Stimulated activated naive CD4-positive, alpha-beta T cell treated with Interleukin-2 at 50 U/mL for 16 hours (primary cell): Measurements from ENCODE around the gene ACACB.
A peak's percentile ranks its signal among the peaks of the same experiment; 100 is the strongest.
"Not testable (repeated sequence)": the region's sequence is repeated elsewhere in the genome, so short reads cannot be mapped to it uniquely, and the experiment has no call there.

ENCODE experiments used
- DNase-seq: peaks from one replicate; lab custom pipeline; 2025; lab: John Stamatoyannopoulos, UW

Gene ACACB

GRCh38 chr12:109144224-109144623 is 27.8 kb downstream of the ACACB start:
- DNase-seq, result no peak

GRCh38 chr12:109147126-109147525 is 30.7 kb downstream of the ACACB start:
- DNase-seq, result not testable (repeated sequence)

GRCh38 chr12:109147954-109148353 is 31.6 kb downstream of the ACACB start:
- no peak for DNase-seq

DNA sequence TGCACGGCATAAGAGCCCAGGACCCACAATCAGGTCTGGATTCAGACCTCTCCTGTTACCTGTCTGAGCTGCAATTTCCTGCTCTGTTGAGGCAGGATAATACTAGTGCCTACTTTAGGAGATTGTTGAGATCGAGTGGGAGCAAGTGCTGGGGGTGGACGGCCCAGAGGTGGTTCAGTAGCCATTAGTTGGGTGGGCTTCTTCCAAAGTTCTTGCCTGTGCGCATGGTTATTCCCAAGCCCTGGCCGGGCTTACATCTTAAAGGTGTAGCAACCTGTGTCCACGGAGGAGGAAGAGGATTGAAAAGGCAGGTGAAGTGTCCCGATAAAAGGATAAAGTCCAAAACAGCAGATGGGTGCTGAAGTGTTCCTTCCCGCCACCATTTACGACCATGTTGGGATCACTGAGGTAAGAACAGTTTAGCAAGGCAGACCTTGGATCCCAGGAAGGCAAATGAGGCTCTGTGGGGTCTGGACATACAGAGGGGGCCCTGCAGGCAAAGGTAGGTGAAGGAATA is 33.8 kb downstream of the ACACB start:
- no peak for DNase-seq

GRCh38 chr12:109151457-109151856 is 35.1 kb downstream of the ACACB start:
- no peak for DNase-seq

DNA sequence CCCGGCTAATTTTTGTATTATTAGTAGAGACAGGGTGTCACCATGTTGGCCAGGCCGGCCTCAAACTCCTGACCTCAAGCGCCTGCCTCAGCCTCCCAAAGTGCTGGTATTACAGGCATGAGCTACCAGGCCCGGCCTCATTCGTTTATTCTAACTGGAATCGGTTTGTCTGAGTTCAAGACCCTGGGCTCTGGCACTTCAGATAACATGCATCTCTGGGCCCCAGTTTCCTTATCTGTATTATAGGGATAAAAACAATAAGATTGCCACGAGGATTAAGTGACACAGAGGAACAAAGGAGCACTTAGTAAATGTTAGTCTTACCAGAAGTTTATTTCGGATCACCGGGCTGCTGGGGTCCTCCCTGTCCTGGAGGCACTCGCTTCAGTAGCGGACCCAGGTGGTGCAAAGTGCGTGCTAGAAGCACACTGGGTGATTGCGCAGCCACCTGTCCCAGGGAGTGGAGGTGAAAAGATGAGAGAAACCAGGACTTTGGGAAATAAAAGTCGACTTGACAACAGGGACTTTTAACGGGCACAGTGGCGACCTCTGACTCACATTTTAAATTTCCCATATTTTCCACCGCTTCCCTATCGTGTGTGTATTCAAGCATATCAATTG is 37.5 kb downstream of the ACACB start:
- DNase-seq, result no peak

- DNase-seq, result peak; percentile 70
Observed at GRCh38 chr12:109154451-109155438, 38.4 kb downstream of the ACACB start.

DNA sequence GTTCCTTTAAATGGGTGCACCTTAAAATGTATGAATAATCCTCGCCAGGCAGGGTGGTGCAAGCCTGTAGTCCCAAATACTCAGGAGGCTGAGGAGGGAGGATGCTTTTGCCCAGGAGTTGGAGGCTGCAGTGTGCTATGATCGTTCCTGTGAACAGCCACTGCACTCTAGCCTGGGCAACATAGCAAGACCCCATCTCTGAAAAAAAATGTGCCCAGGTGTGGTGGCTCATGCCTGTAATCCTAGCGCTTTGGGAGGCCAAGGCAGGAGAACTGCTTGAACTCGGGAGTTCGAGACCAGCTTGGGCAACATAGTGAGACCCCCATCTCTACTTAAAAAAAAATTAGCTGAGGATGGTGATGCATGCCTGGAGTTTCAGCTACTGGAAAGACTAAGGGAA is 39.6 kb downstream of the ACACB start:
- DNase-seq, result no peak

- DNase-seq, result no peak
Observed at GRCh38 chr12:109156586-109156985, 40.2 kb downstream of the ACACB start.

DNA sequence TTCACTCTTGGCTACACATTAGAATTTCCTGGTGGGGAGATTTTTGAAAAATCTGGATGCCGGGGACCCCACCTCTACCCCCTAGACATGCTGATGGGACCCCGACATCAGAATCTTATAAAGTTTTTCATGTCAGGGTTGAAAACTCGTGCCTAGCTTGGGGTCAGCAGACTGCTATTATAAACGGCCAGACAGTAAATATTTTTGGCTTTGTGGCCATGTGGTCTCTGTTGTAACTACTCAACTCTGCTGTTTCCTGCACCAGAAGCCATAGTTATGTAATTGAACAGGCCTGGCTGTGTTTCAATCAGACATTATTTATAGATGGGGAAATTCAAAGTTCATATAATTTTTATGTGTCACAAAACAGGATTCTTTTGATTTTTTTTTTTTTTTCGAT is 41.6 kb downstream of the ACACB start:
- DNase-seq, result no peak

DNA sequence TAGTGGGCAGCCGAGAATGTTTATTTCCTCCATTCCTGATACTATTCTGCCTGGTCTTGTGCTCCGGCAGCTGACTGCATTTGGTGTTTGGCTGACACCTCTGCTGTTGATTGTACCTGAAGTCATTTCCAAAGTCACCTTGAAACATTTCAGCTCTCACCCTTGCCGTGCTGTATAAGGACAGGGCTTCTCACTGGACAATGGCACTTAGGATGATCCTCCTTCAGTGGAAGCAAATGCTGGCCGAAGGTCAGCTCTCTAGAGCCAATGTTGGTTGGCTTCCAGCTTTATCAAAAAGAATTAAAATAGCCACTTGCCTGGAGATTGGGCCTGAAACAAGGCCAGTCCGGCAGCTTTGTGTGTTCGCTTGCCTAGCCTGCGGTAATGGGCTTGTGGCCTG is 44.0 kb downstream of the ACACB start:
- DNase-seq, result no peak

DNA sequence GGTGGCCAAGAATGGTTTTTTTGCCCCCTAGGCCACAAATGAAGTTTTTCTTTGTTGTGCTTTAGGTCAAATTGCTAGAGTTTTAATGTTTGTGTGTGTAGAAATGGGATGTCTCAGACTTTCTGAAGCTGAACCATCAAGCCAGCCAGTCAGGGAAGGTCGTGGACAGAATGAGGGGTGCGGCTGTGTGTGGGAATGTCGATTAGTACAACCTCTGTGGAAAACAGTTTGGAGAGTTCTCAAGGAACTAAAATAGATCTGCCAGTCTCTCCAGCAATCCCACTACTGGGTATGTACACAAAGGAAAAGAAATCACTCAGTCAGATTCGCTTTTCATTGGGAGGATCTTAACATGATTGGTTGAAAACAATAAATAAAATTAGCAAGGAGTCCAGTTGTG is 44.5 kb downstream of the ACACB start:
- DNase-seq, result no peak

DNA sequence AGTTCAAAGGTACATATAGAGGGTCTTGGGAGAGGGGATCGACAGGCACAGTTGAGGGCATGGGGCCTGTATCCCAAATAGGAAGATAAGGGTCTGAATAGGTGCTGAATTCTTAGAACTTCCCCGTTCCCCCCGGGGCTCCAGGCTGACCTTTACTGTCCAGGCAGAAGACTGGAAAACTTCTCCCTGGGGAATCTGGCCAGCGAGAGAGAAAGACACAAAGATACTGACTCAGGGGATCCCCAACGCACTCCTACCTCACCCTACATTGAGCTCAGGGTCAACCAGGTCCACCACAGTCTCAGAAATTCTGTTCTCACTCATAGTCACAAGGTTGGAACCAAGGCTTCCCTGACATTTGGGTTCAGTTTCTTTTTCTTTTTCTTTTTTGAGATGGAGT is 46.2 kb downstream of the ACACB start:
- no peak for DNase-seq

- DNase-seq, result no peak
Observed at GRCh38 chr12:109163167-109163566, 46.8 kb downstream of the ACACB start.

DNA sequence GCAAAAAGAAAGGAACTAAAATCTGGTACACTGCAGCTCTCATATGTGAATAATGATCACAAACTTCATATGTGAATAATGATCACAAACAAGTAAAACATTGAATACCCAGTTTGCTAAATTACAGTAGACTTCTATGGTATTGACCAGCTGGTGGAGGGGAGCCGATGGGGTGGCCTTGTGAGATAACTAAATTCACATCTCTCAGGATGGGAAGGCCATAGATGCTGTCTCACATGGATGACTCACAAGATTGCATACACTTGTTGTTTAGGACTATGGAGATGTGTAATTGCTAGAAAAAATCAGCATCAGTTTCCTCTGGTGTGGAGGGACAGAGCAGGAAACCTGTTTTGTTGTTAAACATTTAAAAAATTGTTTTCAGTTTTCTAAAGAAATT is 49.2 kb downstream of the ACACB start:
- no peak for DNase-seq

GRCh38 chr12:109166371-109166770 is 50.0 kb downstream of the ACACB start:
- DNase-seq, result no peak

DNA sequence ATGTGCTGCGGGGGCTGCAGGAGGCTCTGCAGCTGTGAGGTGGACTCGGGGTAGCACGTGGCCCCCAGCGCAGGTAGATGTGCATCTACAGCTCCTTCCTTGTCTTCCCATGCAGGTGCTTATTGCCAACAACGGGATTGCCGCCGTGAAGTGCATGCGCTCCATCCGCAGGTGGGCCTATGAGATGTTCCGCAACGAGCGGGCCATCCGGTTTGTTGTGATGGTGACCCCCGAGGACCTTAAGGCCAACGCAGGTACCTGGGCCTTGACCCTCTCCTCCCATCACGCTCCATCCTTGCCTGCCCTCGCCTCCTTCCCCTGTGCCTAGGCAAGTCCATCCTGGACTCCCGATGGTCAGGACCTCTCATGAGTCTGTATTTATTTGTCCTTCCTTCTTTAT is 51.4 kb downstream of the ACACB start:
- no peak for DNase-seq

GRCh38 chr12:109169262-109169661 is 52.9 kb downstream of the ACACB start:
- DNase-seq, result no peak

DNA sequence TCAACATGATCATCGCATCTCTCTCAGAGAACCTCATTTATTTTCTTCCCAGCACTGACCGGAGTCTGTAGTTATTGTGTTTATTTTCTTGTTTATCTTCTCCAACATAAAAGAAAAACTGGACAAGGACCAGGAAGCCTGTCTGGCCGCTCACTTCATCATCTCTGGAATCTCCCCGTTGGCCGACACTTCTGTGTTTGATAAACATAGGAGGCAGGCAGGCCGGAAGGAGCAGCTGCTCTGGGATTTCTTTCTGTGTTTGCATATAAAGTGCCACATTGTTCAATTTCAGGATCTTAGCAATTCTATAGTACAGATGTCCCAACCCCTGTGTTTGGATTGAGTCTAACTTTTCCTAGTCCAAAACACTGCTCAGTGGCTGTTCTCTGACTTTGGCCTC is 53.3 kb downstream of the ACACB start:
- no peak for DNase-seq

GRCh38 chr12:109170324-109170723 is 53.9 kb downstream of the ACACB start:
- DNase-seq, result no peak

DNA sequence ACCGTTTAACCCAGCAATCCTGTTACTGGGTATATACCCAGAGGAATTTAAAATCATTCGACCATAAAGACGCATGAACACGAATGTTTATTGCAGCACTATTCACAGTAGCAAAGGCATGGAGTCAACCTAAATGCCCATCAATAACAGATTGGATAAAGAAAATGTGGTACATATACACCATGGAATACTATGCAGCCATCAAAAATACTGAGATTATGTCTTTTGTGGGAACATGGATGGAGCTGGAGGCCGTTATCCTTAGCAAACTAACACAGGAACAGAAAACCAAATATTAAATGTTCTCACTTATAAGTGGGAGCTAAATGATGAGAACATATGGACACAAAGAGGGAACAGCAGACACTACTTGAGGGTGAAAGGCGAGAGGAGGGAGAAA is 56.4 kb downstream of the ACACB start:
- DNase-seq, result not testable (repeated sequence)

DNA sequence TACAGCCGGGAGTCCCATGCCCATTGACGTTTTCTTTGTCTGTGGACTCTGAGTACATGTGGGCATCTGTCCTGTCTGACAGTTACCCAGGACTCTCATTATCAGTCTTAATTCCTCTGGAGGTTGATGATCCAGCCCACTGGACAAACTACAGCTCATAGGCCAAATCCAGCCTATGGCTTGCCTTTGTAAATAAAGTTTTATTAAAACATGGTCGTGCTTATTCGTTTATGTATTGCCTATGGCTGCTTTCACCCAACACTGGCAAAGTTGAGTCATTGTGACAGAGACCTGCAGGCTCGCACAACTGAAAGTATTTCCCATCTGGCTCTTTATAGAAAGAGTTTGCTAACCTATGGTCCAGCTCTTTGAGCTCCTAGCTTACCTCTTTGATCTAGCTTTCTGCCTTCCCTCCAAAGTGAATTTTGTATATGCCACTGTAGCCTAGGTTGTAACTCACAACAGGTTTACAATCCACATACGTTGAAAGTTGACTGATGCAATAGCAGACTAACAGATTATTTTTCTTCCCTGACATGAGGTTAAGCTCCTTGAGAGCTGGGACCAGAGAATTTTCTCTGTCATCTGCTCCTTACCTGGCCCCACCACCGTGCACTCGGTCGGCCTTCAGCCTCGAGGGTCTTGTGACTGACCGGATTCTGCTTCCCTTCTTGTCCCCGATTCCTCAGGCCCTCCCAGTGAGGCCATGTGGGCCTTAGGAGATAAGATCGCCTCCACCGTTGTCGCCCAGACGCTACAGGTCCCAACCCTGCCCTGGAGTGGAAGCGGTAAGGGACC is 57.3 kb downstream of the ACACB start:
- no peak for DNase-seq
